Ovary (tissue), 3 donors: ENCODE results near the gene TRMT13.

Experiments used
- EP300 ChIP-seq: sonication (generic); formaldehyde crosslinking; IDR thresholded peaks from one replicate; pipeline ENCODE4 v1.6.1; 2017; ENCODE audit warnings: antibody characterized with exemption
- POLR2A ChIP-seq: fragments of 450-650 bp; IDR thresholded peaks from one replicate; pipeline ENCODE4 v1.6.1; 2017; ENCODE audit warnings: antibody characterized with exemption, mild to moderate bottlenecking, moderate library complexity
- TF ChIP-seq, protein P1 (sequence below), 3 donors: fragments of 450-650 bp in 2 of 3; fragments of 200-600 bp in 1 of 3; IDR thresholded peaks; one replicate each; pipeline versions ENCODE4 v1.5.1 to v1.8.0; 2016 to 2022; ENCODE audit warnings: antibody characterized with exemption in 3 of 3, mild to moderate bottlenecking in 1 of 3
- donor health status: DM: no; HTN: no; CAD: no.

DNA sequence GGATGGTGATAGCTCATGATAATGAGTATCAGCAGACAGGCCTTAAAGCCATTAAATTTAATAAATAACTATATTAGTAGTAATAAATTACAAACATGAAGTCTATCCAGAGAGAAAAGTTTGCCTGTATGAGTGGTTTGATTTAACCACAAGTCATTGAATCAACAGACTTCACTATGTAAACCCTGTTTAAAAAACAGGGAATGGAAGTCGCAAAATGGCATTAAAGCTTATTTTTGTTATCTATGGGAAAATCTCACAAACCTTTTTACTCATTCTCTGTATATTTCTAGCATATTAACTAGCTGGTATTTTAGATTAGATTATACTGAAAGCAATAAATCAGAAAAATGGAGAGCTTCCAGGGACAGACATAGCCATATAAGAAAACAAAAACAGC lies 45.6 kb upstream of the TRMT13 start:
- TF ChIP-seq, protein P1, sequence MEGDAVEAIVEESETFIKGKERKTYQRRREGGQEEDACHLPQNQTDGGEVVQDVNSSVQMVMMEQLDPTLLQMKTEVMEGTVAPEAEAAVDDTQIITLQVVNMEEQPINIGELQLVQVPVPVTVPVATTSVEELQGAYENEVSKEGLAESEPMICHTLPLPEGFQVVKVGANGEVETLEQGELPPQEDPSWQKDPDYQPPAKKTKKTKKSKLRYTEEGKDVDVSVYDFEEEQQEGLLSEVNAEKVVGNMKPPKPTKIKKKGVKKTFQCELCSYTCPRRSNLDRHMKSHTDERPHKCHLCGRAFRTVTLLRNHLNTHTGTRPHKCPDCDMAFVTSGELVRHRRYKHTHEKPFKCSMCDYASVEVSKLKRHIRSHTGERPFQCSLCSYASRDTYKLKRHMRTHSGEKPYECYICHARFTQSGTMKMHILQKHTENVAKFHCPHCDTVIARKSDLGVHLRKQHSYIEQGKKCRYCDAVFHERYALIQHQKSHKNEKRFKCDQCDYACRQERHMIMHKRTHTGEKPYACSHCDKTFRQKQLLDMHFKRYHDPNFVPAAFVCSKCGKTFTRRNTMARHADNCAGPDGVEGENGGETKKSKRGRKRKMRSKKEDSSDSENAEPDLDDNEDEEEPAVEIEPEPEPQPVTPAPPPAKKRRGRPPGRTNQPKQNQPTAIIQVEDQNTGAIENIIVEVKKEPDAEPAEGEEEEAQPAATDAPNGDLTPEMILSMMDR (IDR thresholded peaks at IDR 0.05) = no peak
- TF ChIP-seq EP300 (no peak), POLR2A (no peak)
